Esophagus (tissue), 2 donors: Measurements from ENCODE around the gene KIAA1958. TPM values are rescaled to one million over a fixed set of nuclear protein-coding genes. Genes with fewer than 3 reads are reported as not detected.

Source experiments
- H3K27ac ChIP-seq, 2 donors: one replicate each; pipeline ENCODE4 v1.5.1; 2013; ENCODE audit warnings: low read depth in 2 of 2, mild to moderate bottlenecking in 2 of 2, inconsistent platforms in 1 of 2, low read length in 1 of 2, moderate library complexity in 1 of 2
- H3K27me3 ChIP-seq, 2 donors: one replicate each; pipeline ENCODE4 v1.6.1; 2013; ENCODE audit warnings: low read length in 2 of 2, control low read depth in 1 of 2, mild to moderate bottlenecking in 1 of 2; ENCODE audit not compliant: insufficient read depth in 2 of 2, control insufficient read depth in 1 of 2
- H3K36me3 ChIP-seq, 2 donors: one replicate each; pipeline ENCODE4 v1.6.1; 2013; ENCODE audit warnings: low read length in 1 of 2; ENCODE audit not compliant: control insufficient read depth in 2 of 2, insufficient read depth in 2 of 2
- H3K4me1 ChIP-seq, 2 donors: one replicate each; pipeline ENCODE4 v1.6.1; 2013; ENCODE audit warnings: low read length in 1 of 2; ENCODE audit not compliant: control insufficient read depth in 2 of 2, insufficient read depth in 2 of 2
- H3K4me3 ChIP-seq, 2 donors: one replicate each; pipeline ENCODE4 v1.5.1; 2013; ENCODE audit warnings: low read length in 2 of 2, mild to moderate bottlenecking in 2 of 2, low read depth in 1 of 2, moderate library complexity in 1 of 2
- H3K9me3 ChIP-seq, 2 donors: one replicate each; pipeline ENCODE4 v1.6.1; 2013; ENCODE audit warnings: mild to moderate bottlenecking in 2 of 2, low read depth in 1 of 2, low read length in 1 of 2, moderate library complexity in 1 of 2; ENCODE audit not compliant: control insufficient read depth in 2 of 2, insufficient read depth in 1 of 2
- WGBS, 2 donors: extraction: QIAGEN DNeasy Blood & Tissue Kit; methylation state at CpG; one replicate each; pipeline ENCODE4 v1.1.7; 2013; 5-methylcytosine and 5-hydroxymethylcytosine counted together
- polyA plus RNA-seq, 2 donors: library from polyadenylated mRNA; stranded (reverse); fragments of 200-250 nt; gene quantifications; one replicate each; pipeline ENCODE4 v1.2.3, GENCODE V29; 2013
- donor health status: healthy with polysubstance abuse.
- donor health status: Bipolar disorder and iron deficiency.

Gene KIAA1958
- polyA plus RNA-seq, 2 donors = 0.71 to 0.81 TPM

DNA sequence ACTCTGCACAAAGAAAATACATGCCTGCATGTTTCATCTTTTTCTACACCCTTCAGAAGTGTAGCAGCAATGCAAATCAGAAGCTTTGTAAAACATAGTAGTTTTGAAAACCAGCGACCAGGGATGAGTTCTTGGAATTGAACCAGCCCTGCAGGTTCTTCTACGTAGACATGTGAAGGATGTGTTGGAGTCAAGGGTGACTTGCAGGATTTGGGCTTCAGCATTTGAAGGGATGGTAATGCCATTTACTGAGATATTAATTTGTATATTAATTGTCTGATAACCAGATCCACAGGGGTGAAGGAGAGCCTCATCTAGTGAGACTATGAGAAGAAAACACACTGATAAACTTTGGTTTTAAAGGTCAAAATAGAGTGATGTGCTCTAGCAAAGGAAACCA, 72.4 kb downstream of the KIAA1958 start:
- H3K4me3 ChIP-seq = no peak overlapping the region
- no peaks in the 10 kb centered on the region for H3K36me3 ChIP-seq
- no peaks in the 10 kb centered on the region for H3K9me3 ChIP-seq
- H3K27me3 ChIP-seq = no peaks in the 10 kb centered on the region
- WGBS, 2 donors = 70 to 79% methylated on average over 2 of the region's 2 CpGs
- peaks cover 0 to 3% of the 10 kb centered on the region in 2 donors for H3K4me1 ChIP-seq
- no peak overlapping the region for H3K27ac ChIP-seq

DNA sequence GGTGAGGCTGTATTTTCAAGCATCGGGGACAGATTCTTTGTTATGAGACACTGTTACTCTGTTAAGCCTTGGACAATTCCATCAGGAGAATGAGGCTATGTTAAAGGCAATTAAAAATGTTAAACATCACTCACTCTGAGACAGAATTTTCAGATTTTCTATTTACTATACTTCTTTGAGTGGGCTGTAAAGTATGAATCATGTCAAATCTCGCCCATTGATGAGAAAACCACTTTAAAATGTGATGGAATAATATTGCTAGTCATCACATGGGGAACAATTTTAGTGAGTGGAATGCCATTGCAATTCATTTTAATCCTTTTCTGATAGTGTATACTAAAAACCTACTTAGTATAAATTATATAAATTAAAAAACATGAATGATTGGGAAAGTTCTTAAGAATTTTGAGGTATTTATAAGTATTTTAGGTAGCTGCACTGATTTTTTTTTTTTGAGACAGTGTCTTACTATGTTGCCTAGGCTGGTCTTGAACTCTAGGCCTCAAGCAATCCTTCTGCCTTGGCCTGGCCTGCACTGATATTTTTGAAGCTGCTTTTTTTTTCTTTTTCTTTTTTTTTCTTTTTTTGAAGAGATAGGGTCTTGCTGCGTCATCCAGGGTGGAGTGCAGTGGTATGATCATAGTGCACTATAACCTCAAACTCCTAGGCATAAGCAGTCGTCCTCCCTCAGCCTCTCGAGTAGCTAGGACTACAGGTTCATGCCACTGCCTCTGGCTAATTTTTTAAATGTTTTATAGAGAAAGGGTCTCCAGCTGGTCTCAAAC, 73.2 kb downstream of the KIAA1958 start:
- Histone ChIP-seq H3K36me3 (no peaks in the 10 kb centered on the region), H3K4me3 (no peak overlapping the region), H3K4me1 (peaks cover 0 to 3% of the 10 kb centered on the region in 2 donors), H3K27ac (no peak overlapping the region), H3K27me3 (no peaks in the 10 kb centered on the region), H3K9me3 (no peaks in the 10 kb centered on the region)
- 79 to 87% methylated on average over 5 of the region's 5 CpGs for WGBS, 2 donors

DNA sequence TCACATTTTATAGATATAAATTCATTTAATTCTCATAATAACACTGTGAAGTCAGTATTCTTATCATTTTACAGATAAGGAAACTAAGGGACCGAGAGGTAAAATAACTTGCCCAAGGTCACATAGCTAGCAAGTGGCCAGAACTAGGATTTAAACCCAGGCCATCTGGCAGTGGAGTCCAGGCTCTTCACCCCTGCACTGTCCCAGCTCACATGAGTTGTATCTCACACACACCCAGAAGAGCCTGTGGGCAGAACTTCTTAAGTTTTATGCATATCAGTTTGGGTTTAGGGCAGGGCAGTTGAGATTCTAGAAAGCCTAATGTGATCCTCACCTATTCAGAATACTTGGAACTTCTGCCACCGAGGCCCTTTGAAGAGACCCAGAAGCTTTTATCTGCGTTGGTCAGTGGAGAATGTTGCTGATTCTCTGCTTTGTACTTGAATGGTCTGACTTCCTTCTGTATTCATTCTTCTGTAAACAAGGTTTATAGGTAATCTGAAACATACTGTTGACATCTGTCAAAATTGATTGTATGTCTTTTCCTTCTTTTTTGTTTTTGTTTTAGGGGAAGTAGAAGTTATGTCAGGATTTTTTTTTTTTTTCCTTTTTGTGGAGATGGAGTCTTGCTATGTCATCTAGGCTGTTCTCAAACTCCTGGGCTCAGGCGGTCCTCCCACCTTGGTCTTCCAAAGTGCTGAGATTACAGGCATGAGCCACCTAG, 75.8 kb downstream of the KIAA1958 start:
- H3K27me3 ChIP-seq = no peaks in the 10 kb centered on the region
- H3K27ac ChIP-seq = no peak overlapping the region
- H3K4me1 ChIP-seq = no peaks in the 10 kb centered on the region
- WGBS, 2 donors = 77 to 80% methylated on average over 4 of the region's 4 CpGs
- no peak overlapping the region for H3K4me3 ChIP-seq
- no peaks in the 10 kb centered on the region for H3K36me3 ChIP-seq
- no peaks in the 10 kb centered on the region for H3K9me3 ChIP-seq

DNA sequence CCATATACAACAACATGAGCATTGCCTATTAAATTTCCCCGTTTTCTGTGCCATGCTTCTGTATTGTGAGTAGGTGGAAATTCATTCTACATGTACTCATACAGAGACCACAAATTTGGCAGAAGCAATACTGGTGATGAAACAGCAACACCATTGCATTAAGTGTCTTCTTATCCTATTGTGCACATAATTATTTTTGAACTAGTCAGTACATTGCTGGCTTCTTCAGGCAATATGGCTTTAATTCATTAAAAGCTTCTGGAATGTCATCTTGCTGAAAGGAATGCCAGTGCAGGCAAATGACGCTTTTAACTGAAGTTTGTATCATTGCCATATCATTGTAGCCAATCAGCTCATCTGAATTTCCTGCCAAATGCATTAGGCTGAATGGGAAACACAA, 82.6 kb downstream of the KIAA1958 start:
- Histone ChIP-seq H3K9me3 (no peaks in the 10 kb centered on the region), H3K36me3 (no peaks in the 10 kb centered on the region), H3K27me3 (no peaks in the 10 kb centered on the region), H3K4me3 (no peak overlapping the region), H3K27ac (no peak overlapping the region), H3K4me1 (no peaks in the 10 kb centered on the region)
- WGBS, 2 donors = 33 to 38% methylated on average over 2 of the region's 2 CpGs

DNA sequence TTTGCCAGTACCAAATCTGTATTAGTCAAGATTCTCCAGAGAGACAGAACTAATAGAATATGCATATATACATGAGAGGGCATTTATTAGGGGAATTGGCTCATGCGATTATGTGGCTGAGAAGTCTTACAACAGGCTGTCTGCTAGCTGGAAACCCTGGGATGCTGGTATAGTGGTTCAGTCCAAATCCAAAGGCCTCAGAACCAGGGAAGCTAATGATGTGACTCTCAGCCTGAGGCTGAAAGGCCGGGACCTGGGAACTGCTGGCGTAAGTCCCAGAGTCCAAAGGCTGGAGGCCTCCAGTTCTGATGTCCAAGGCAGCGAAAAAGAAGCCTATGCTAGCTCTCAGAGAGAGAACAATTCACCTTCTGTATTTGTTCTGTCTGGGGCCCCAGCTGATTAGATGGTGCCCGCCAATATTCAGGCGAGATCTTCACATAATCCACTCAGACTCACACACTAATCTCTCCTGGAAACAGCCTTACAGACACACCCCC, 84.1 kb downstream of the KIAA1958 start:
- Histone ChIP-seq H3K4me1 (no peaks in the 10 kb centered on the region), H3K4me3 (no peak overlapping the region), H3K36me3 (no peaks in the 10 kb centered on the region), H3K27ac (no peak overlapping the region), H3K9me3 (no peaks in the 10 kb centered on the region), H3K27me3 (no peaks in the 10 kb centered on the region)
- WGBS, 2 donors = 60 to 75% methylated on average over 6 of the region's 6 CpGs

DNA sequence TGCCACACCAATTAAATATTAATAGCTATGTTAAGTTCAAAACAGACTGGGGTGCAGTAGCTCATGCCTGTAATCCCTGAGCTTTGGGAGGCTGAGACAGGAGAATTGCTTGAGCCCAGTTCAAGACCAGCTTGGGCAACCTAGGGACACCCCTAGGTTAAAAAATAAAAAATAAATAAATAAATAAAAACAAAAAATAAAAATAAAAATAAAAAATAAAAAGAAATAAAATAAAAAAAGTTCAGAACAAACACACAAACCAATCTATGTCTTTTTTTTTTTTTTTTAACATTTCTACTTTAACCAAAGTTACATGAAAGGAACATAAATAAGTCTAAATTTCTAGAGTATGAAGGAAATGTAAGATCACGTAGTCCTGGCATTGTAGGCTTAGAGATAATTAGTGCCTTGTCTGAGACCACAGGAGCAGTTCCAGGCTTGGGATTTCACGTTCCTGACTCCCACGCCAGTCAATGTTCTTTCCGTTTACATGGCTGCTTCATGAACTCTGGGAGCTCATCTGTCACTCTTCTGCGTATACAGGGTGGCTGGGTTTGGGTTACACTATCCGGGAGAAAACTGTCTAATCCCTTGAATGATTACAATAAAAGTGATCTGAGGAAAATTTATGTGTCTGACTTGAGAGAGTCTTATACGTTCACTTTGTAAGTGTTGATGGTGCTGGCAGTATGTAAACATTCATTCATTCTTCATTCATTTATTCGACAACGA, 85.2 kb downstream of the KIAA1958 start:
- Histone ChIP-seq H3K4me1 (no peaks in the 10 kb centered on the region), H3K9me3 (no peaks in the 10 kb centered on the region), H3K27me3 (no peaks in the 10 kb centered on the region), H3K4me3 (no peak overlapping the region), H3K36me3 (no peaks in the 10 kb centered on the region), H3K27ac (no peak overlapping the region)
- 86 to 89% methylated on average over 9 of the region's 9 CpGs for WGBS, 2 donors

DNA sequence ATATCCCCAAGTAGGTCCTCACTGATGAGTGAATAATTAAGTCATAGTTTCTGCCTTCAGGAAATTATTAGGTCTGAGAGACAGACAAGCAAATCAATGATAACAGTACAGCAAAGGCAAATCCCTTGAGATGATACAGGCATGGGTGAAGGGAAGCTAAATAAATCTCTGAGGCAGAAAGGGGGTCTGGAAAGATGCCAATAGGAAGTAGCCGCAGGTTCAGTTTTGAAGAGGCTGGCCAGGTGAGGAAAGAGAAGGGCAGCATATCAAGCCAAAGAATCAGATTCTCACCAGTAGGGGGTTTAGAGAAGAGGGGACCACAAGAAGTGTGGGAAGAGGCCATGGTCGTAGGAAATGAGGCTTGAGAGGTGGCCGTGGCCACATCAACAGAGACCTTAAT, 85.8 kb downstream of the KIAA1958 start:
- H3K9me3 ChIP-seq = no peaks in the 10 kb centered on the region
- H3K27me3 ChIP-seq = no peaks in the 10 kb centered on the region
- no peaks in the 10 kb centered on the region for H3K4me1 ChIP-seq
- H3K4me3 ChIP-seq = no peak overlapping the region
- no peaks in the 10 kb centered on the region for H3K36me3 ChIP-seq
- WGBS, 2 donors = 63 to 74% methylated on average over 3 of the region's 3 CpGs
- H3K27ac ChIP-seq = no peak overlapping the region

DNA sequence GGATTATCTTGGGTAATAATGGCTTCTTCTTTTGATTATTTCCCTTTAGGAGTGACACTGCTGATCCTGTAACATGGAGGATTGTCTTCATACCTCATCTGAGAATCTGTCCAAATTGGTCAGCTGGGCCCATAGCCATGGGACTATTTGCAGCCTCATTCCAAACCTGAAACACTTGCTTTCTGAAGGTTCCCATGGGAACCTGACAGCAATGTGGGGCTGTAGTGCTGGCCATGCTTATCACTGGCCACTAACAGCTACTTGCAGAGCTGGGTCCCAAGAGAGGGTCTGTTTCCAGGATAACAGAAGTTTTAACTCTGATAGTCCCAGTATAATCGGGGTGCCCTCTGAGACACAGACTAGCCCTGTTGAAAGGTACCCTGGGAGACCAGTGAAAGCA, 87.4 kb downstream of the KIAA1958 start:
- Histone ChIP-seq H3K9me3 (no peaks in the 10 kb centered on the region), H3K27ac (no peak overlapping the region), H3K4me1 (no peaks in the 10 kb centered on the region), H3K27me3 (no peaks in the 10 kb centered on the region), H3K36me3 (no peaks in the 10 kb centered on the region), H3K4me3 (no peak overlapping the region)
- WGBS, 2 donors = 94 to 96% methylated on average over 1 of the region's 1 CpG

DNA sequence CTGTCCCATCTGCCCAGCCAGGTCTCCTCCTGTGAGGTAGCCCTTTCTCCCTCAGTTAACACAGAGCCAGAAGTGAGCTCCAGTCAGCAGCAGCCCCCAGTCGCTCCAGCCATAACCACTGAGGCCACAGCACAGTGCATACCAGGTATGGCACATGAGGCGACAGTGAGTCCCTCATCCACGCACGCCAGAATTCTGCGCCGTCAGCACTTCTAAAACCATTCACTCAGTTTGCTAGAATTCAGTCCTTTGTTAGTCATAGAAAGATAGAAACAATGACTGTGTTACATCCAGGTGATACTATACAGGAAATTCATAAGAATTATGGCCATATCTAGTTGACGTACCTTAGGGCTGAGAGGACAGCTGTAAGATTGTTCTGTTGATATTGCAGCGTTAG, 88.5 kb downstream of the KIAA1958 start:
- Histone ChIP-seq H3K4me3 (no peak overlapping the region), H3K27ac (no peak overlapping the region)
- WGBS, 2 donors = 97 to 98% methylated on average over 8 of the region's 8 CpGs

More for the DNA sequence above, 88.5 kb downstream of the KIAA1958 start:
- H3K36me3 ChIP-seq = no peaks in the 10 kb centered on the region
- no peaks in the 10 kb centered on the region for H3K27me3 ChIP-seq
- no peaks in the 10 kb centered on the region for H3K9me3 ChIP-seq
- H3K4me1 ChIP-seq = no peaks in the 10 kb centered on the region
